Stimulated activated CD8-positive, alpha-beta memory T cell treated with anti-CD3 and anti-CD28 coated beads, Interleukin-2, amount 100 ng/mL, for 1 hour (primary cell): Measurements from ENCODE around the gene PZP.
"Not testable (repeated sequence)": the region's sequence is repeated elsewhere in the genome, so short reads cannot be mapped to it uniquely, and the experiment has no call there.

ENCODE experiments used
- DNase-seq, 2 donors: peaks; one replicate each; pipeline ENCODE4 v3.0.0-alpha.2; 2020; ENCODE audit warnings: low read depth in 2 of 2

The PZP gene

DNA sequence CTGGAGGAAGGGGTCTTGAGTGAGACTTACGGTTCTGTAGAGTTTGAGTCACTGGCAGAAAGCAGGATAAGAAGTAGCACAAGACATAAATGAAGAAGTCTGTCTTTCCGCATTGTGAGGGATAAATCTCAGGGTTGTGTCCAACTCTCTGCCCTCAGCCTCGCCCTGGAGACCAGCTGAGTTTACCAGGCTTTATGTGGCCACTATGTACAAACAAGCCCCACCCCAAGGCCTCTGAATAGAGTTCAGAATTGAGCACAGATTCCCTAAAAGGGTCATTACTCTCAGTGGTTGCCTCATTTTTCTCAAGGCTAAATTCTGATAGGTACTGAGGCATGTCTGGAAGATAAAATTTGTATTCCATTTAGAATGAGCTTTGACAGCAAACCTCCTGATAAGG lies at the start of gene PZP:
PZP (minus strand) TSS at position 167 of the 400 bp plus-strand sequence; CDS start at position 113, 54 bp downstream.
- DNase-seq = no peak

- no peak for DNase-seq
Observed at GRCh38 chr12:9256758-9257405, 48.7 kb upstream of the PZP start.

DNA sequence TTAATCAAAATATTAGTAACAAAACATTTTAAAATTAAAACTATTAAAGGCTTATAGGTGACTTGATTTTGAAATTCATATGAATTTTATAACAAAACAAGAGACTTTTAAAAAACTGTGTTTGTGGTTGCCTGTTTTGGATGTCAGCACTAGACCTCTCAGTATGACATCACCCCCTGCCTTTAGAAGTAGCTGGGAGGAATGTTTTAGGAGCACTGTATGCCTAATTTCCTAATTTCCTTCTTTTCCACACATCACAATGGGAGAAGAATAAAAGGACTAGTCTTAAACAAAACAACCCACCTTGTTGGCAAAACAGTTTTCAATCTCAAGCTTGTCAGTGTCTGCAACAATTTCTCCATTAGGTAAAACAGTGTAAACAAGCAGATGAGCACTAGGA lies 48.1 kb upstream of the PZP start:
- DNase-seq = no peak

GRCh38 chr12:9255837-9256236 lies 47.6 kb upstream of the PZP start:
- DNase-seq = no peak

DNA sequence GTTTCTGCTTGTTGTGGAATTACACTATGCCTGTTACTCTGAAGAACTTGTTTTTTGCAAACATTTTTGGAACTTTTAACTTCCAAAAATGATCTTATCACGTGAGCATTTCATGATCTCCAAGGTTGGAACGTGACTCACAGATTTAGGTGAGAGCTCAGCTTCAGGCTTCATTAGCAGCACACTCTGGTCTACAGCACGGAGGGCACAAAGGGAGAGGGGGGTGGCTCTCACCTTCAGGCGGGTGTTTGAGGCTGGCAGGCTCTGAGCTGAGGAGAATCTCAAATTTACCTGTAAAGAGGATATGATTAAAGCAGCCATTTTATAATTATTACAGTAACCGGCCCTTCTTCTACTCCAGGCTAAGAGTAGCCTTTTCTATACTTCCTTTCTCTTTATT lies 45.3 kb upstream of the PZP start:
- DNase-seq = no peak

DNA sequence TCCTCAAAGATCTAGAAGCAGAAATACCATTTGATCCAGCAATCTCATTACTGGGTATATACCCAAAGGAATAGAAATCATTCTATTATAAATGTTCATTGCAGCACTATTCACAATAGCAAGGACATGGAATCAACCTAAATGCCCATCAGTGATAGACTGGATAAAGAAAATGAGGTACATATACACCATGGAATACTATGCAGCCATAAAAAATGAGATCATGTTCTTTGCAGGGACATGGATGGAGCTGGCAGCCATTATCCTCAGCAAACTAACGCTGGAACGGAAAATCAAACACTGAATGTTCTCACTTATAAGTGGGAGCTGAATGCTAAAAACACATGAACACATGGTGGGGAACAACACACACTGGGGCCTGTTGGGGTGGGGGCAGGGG lies 44.6 kb upstream of the PZP start:
- not testable (repeated sequence) for DNase-seq

DNA sequence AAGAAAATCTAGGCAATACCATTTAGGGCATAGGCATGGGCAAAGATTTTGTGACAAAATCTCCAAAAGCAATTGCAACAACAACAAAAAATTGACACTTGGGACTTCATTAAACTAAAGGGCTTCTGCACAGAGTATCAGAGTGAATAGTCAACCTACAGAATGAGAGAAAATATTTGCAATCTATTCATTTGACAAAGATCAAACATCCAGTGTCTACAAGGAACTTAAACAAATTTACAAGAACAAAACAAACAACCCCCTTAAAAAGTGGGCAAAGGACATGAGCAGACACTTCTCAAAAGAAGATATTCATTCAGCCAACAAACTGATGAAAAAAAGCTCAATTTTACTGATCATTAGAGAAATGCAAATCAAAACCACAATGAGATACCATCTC lies 44.1 kb upstream of the PZP start:
- no peak for DNase-seq

DNA sequence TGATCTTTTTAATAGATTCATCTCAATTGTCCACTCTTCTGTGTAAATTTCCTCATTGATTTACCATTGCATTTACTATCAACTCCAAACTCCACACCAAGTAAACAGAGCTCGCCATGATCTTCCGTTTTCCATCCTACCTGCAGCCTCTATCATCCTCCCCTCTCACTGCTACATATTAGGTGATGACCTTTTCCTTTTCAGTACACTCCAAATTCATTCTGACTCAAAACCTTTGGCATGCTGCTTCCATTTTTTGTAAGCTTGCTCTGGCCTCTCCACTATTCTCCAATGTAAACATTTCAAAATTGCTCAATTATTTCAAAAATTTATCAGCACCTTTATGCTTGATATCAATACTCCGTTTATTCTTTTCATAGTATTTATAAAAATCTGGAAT lies 40.2 kb upstream of the PZP start:
- no peak for DNase-seq

GRCh38 chr12:9244894-9245293 lies 36.7 kb upstream of the PZP start:
- DNase-seq = no peak

GRCh38 chr12:9243999-9244649 lies 35.9 kb upstream of the PZP start:
- no peak for DNase-seq

DNA sequence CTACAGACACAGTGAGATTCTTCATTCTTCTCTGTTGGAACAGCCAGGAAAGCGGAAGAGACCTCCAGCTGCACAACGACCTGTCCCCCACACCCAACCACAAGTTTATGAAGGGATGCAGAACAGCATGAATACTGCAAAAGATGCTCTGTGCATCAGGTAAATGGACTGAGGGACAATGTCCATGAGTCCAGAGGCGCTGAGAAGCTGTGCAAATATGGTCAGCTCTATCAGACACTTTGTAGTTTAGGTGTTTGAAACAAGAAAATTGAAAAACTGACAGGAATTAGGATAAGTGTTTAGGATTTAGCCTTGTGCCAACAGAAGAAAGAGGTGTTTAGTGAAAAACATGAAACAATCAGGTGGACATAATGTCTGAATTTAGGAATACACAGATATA lies 33.1 kb upstream of the PZP start:
- DNase-seq = no peak

GRCh38 chr12:9240776-9241175 lies 32.6 kb upstream of the PZP start:
- DNase-seq = no peak

DNA sequence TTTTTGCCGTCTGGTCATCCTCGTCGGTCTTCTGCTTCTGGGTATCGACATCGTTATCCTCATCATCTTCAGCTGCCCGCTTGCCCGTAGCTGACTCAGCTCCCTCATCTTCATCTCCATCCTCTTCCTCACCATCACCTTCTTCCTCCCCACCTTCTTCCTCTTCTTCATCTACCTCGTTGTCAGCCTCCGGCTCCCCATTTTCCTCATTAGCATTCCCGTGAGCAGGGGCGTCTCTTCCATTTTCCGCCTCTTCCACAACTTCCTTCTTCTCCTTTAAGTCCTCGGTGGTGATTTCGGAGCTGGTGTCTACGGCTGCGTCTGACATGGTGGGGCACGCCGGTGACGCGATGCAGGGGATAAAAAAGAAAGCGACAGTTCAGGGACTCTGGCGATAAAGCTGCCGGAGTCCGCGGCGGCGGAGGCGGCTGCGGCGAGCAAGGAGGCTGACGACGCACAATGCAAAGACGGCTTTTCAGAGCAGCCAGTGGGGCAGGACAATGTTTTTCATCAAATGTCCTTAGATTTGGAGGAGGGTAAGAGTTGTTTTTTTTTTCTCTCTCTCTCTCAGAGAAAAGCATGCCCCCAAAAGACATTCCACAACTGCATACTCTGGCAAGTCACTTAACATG lies 31.9 kb upstream of the PZP start:
- DNase-seq = peak in 1 of 2 donors; percentile 4

- no peak for DNase-seq
Observed at GRCh38 chr12:9237286-9237685, 29.1 kb upstream of the PZP start.

GRCh38 chr12:9235519-9235918 lies 27.3 kb upstream of the PZP start:
- no peak for DNase-seq

DNA sequence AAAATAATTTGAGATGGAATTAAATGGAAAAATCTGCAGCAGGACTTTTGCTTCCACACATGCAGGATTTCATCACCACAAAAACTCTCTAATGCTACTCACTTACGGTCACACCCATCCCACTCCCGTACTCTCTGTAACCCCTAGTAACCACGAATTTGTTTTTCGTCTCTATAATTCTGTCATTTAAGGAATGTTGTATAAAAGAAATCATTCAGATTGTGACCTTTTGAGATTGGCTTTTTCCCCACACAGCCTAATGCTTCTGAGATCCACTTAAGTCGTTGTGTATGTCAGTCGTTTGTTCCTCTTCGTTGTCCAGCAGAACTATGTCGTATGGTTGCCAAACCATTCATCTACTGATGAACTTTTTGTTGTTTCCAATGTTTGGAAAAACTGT lies 19.8 kb upstream of the PZP start:
- no peak for DNase-seq

- no peak for DNase-seq
Observed at GRCh38 chr12:9223830-9224229, 15.6 kb upstream of the PZP start.

GRCh38 chr12:9221483-9221882 lies 13.3 kb upstream of the PZP start:
- DNase-seq = no peak

- DNase-seq = not testable (repeated sequence)
Observed at GRCh38 chr12:9221011-9221410, 12.8 kb upstream of the PZP start.

DNA sequence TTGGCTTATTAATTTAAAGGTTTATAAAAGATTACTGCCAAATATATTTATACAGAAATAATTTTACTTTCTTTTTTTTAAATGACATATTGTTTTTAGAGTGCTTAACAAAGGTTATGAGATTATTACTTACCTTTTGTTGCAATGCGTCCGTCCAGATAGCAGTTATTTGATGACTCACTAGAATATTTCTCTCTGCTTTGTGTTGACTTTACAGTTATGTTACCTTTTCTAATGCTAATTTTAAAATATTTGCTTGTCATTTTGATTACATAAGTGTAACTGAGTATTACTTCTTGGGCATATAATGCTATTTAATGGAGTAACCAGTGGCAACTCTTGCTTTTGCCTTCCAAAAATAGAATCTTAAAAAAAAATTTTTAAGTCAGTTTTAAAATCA lies 6.3 kb upstream of the PZP start:
- no peak for DNase-seq

DNA sequence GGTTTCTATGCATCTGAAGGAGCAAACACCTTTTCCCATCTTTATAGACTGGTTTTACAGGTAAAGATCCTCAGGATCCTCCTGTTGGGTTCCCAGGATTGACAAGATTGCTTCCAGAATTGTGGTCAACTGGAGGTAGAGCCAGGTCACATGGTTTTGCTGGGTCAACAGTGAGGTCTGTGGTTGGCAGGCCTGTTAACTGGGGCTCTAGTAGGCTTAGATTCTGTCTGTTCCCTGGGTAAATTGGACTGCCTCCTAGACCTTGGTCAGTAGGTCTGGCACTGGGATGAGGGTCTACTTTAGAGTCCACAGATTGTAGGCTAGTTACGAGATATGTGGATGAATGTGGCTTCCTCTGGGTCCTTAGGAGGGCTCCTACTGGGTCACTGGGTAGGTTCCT lies 3.5 kb upstream of the PZP start:
- no peak for DNase-seq

- DNase-seq = no peak
Observed at GRCh38 chr12:9204380-9204779, 3.8 kb downstream of the PZP start.

DNA sequence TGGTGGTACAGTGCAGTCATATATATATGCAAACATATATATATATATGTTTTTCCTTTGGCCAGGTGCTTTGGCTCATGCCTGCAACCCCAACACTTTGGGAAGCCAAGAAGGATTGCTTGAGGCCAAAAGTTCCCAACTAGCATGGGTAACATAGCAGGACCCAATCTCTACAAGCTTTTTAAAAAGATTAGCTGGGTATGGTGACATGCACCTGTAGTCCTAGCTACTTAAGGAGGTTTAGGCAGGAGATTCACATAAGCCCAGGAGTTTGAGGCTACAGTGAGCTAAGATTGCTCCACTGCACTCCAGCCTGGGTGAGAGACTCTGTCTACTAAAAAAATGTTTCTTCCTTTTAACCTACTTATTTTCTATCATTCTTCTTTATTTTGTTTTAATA lies 10.2 kb downstream of the PZP start:
- no peak for DNase-seq
